Osteoblast (primary cell): Measurements from ENCODE around the gene GLIS2. TPM values are rescaled to one million over a fixed set of nuclear protein-coding genes. Genes with fewer than 3 reads are reported as not detected.

Experiments
- DNase-seq: peaks from one replicate; pipeline ENCODE4 v3.0.0; 2011; ENCODE audit warnings: low spot score, mixed read lengths; ENCODE audit not compliant: insufficient read length; ENCODE audit errors: missing footprints
- H2AFZ ChIP-seq: 2 replicates; pipeline ENCODE4 v1.6.0; 2011; ENCODE audit warnings: mild to moderate bottlenecking, low read length
- H3K27ac ChIP-seq: 2 replicates; pipeline ENCODE4 v1.5.1; 2011; ENCODE audit warnings: mild to moderate bottlenecking, low read depth, low read length, moderate library complexity
- H3K27me3 ChIP-seq: 2 replicates; pipeline ENCODE4 v1.6.0; 2012; ENCODE audit warnings: mild to moderate bottlenecking, control low read depth, inconsistent platforms, low read length, moderate library complexity; ENCODE audit not compliant: insufficient read depth
- H3K36me3 ChIP-seq: 2 replicates; pipeline ENCODE4 v1.5.1; 2011; ENCODE audit warnings: mild to moderate bottlenecking, low read length, control low read depth, moderate library complexity; ENCODE audit not compliant: insufficient read depth
- H3K4me1 ChIP-seq: 2 replicates; pipeline ENCODE4 v1.5.1; 2011; ENCODE audit warnings: mild to moderate bottlenecking, low read length, control low read depth, moderate library complexity; ENCODE audit not compliant: insufficient read depth
- H3K4me2 ChIP-seq: 2 replicates; pipeline ENCODE4 v1.6.0; 2011; ENCODE audit warnings: mild to moderate bottlenecking, low read length; ENCODE audit not compliant: insufficient read depth
- H3K4me3 ChIP-seq: fragments of 200-600 bp; sonication (generic); 3 replicates; pipeline ENCODE4 v1.5.1; 2012; ENCODE audit warnings: mild to moderate bottlenecking, low read length, inconsistent platforms; ENCODE audit not compliant: insufficient read depth
- H3K79me2 ChIP-seq: 2 replicates; pipeline ENCODE4 v1.6.0; 2012; ENCODE audit warnings: mild to moderate bottlenecking, low read length, control low read depth, inconsistent platforms; ENCODE audit not compliant: insufficient read depth
- H3K9me3 ChIP-seq: 2 replicates; pipeline ENCODE4 v1.5.1; 2011; ENCODE audit warnings: low read depth, low read length, control low read depth
- H4K20me1 ChIP-seq: 2 replicates; pipeline ENCODE4 v1.6.0; 2012; ENCODE audit warnings: mild to moderate bottlenecking, low read length, control low read depth; ENCODE audit not compliant: insufficient read depth
- CTCF ChIP-seq: IDR thresholded peaks from 2 replicates; pipeline ENCODE4 v1.5.1; 2011; ENCODE audit warnings: mild to moderate bottlenecking, low read depth, low read length, moderate library complexity; ENCODE audit errors: extremely low read depth
- total RNA-seq: library from RNA; depleted of rRNA; stranded (reverse); fragments of >200 nt; gene quantifications from 2 replicates; pipeline ENCODE4 v1.2.3, GENCODE V29; 2012

The GLIS2 gene
- total RNA-seq, 1 donor = 5.4 TPM

GRCh38 chr16:4381072-4381934 lies 65.4 kb downstream of the GLIS2 start:
- Histone ChIP-seq H4K20me1 (peaks cover 91% of the 10 kb centered on the region), H3K27ac (no peak overlapping the region), H3K36me3 (peaks cover 59% of the 10 kb centered on the region), H3K9me3 (no peaks in the 10 kb centered on the region), H3K79me2 (peaks cover 72% of the 10 kb centered on the region), H3K27me3 (no peaks in the 10 kb centered on the region), H3K4me1 (peaks cover 53% of the 10 kb centered on the region), H2AFZ (no peak overlapping the region), H3K4me3 (no peak overlapping the region), H3K4me2 (no peak overlapping the region)
- no peak for TF ChIP-seq CTCF
- no peak for DNase-seq

DNA sequence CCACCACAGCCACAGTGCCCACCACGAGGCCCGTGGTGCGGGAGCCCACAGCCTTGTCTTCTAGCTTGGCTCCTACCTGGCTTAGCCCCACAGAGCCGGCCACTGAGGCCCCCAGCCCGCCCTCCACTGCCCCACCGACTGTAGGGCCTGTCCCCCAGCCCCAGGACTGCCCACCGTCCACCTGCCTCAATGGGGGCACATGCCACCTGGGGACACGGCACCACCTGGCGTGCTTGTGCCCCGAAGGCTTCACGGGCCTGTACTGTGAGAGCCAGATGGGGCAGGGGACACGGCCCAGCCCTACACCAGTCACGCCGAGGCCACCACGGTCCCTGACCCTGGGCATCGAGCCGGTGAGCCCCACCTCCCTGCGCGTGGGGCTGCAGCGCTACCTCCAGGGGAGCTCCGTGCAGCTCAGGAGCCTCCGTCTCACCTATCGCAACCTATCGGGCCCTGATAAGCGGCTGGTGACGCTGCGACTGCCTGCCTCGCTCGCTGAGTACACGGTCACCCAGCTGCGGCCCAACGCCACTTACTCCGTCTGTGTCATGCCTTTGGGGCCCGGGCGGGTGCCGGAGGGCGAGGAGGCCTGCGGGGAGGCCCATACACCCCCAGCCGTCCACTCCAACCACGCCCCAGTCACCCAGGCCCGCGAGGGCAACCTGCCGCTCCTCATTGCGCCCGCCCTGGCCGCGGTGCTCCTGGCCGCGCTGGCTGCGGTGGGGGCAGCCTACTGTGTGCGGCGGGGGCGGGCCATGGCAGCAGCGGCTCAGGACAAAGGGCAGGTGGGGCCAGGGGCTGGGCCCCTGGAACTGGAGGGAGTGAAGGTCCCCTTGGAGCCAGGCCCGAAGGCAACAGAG lies 66.3 kb downstream of the GLIS2 start:
- no peak overlapping the region for H3K27ac ChIP-seq
- H3K79me2 ChIP-seq = peaks cover 63% of the 10 kb centered on the region
- peaks cover 57% of the 10 kb centered on the region for H3K36me3 ChIP-seq
- H3K4me2 ChIP-seq = no peak overlapping the region
- H3K27me3 ChIP-seq = no peaks in the 10 kb centered on the region
- peaks cover 53% of the 10 kb centered on the region for H3K4me1 ChIP-seq
- peaks cover 86% of the 10 kb centered on the region for H4K20me1 ChIP-seq
- no peak overlapping the region for H3K4me3 ChIP-seq
- no peak overlapping the region for H2AFZ ChIP-seq
- TF ChIP-seq CTCF = no peak
- no peaks in the 10 kb centered on the region for H3K9me3 ChIP-seq
- DNase-seq = no peak

GRCh38 chr16:4382795-4383357 lies 67.0 kb downstream of the GLIS2 start:
- H3K79me2 ChIP-seq = peaks cover 56% of the 10 kb centered on the region
- H3K4me1 ChIP-seq = peaks cover 53% of the 10 kb centered on the region
- H3K9me3 ChIP-seq = no peaks in the 10 kb centered on the region
- peak overlapping the region; percentile 61 for H3K27ac ChIP-seq
- peaks cover 80% of the 10 kb centered on the region for H4K20me1 ChIP-seq
- no peak overlapping the region for H3K4me3 ChIP-seq
- H2AFZ ChIP-seq = no peak overlapping the region
- H3K36me3 ChIP-seq = peaks cover 53% of the 10 kb centered on the region
- DNase-seq = no peak
- H3K27me3 ChIP-seq = no peaks in the 10 kb centered on the region
- no peak for TF ChIP-seq CTCF
- H3K4me2 ChIP-seq = no peak overlapping the region
